ENCODE data around the gene PCMT1.
"Not testable (repeated sequence)": the region's sequence is repeated elsewhere in the genome, so short reads cannot be mapped to it uniquely, and the experiment has no call there.

PCMT1 gene

DNA sequence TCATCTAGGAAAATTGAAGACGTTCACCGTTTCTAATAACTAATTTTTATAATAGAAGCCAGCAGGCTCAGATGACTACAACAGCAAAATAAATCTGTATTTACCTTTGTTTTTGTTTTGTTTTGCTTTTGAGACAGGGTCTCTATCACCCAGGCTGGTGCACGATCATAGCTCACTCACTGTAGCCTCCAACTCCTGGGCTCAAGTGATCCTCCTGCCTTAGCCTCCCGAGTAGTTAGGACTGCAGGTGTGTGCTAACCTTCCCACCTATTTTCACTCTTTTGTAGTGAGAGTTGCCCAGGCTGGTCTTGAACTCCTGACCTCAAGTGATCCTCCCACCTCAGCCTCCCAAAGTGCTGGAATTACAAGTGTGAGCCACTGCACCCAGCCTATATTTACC, 104.5 kb downstream of the PCMT1 start:
- DNase-seq (ENCODE audit: low spot score); FAIRE-seq: not testable (repeated sequence)

DNA sequence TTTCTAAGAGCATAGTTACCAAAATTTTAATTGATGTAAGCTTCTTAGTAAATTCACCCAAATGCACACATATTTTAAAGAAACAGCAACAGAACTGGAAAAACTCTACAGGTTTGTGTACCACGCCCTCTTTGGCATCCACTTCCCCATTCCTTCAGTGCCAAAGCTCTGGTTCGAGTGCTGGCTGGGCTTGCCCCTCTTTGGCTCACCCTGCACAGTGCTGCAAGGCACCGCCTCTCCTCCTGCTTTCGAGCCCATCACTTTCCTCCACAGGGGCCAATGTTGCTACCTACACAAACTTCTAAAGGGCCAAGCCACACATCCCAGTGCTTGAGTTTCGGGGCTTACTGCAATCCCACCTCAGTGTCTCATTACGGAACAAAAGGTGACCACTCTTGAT, 105.0 kb downstream of the PCMT1 start:
- no peak for DNase-seq (ENCODE audit: low spot score)
- FAIRE-seq: no peak

DNA sequence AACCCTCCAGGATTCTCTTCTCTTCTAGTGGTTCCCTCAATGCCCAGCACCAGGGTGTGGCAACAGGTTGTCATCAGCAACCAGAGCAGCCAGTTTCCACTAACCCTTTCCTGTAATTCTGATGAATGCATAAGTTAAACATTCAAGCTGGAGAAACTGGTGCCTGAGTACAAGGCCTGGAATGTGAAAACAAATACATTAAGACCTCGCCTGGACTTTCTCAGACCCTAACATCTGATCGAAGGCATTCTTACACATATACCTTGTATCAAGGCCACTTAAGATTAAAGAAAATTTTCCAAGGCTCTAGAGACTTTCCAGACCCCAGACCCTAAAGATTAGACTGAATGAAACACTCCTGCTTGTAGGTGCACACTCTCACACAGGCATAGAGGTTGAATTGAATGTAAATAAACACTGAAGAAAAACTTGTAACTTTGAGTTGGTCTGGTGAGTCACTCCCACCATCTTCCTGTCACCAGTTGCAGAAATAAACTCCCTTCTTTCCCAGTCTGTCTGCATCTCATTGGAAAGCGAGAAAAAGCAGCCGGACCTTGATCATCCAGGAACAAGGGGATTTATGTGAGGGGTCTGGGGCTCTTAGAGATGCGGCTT, 105.6 kb downstream of the PCMT1 start:
- FAIRE-seq: no peak
- peak; percentile 72 for DNase-seq (ENCODE audit: low spot score)

DNA sequence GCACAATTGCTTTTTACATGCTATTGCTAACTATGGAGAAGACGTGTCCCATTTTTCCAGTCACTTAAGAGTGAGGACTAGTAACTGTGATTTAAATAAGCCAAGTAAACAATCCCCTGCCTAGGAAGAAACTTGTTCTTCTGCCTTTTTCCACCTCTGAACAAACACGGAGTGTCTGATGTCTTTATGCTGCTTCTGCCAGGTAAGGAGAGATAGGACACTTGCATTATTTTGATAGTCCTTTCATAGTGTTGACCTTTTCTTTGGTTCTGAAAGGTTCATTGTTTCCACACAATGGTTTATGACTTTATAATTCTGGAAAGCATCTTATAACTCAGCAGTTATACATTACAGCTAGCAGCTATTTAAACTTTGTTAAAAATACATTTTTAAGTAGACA, 106.2 kb downstream of the PCMT1 start:
- FAIRE-seq: no peak
- no peak for DNase-seq (ENCODE audit: low spot score)

DNA sequence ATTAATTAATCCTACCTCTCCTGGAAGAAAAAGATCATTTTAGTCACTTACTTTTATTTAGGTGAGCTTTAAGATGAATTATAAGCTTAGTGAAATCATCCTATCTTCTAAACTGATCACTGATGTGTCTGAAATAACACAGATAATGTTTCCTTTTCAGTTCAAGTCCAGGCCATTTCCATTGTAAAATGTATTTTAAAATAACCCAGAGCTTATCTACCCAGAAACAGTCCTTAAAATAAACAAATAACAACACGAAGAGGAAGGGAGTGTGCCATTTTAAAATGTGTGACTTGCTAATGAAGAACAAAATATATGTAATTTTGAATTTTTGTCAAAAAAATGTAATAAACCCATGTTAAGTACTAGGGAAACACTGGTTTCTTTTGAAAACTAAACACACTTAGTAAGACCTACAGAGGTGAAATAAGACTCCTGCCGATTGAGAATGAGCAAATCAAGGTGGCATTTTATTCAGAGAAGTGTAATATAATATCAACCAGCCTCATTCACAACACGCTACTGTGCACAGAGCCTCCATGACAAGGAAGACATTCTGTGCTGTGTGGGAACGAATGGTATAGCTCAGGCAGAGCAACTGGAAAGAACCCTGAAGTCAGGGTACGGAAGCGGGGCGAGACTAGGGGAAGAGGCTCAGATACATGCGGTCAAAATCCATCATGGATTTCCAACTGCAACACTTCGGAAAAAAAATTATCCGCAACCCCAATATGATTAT, 106.9 kb downstream of the PCMT1 start:
- no peak for DNase-seq (ENCODE audit: low spot score)
- FAIRE-seq: no peak

DNA sequence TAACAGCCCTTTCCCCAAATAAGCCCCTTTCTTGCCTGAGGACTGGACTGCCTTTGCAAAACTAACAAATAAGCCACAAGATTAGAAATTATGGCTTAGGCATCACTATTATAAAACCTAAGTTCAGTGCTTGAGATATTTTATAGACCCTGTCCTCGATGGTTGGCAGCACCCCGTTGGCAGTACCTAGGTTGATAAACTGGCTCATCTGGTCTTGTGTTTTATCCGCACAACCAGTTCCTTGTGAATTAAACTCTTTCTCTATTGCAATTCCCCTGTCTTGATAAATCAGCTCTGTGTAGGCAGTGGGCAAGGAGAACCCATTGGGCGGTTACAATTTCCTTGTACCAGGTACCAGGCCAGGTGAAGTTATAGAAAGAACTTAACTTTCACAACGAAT, 108.0 kb downstream of the PCMT1 start:
- no peak for DNase-seq (ENCODE audit: low spot score)
- no peak for FAIRE-seq

DNA sequence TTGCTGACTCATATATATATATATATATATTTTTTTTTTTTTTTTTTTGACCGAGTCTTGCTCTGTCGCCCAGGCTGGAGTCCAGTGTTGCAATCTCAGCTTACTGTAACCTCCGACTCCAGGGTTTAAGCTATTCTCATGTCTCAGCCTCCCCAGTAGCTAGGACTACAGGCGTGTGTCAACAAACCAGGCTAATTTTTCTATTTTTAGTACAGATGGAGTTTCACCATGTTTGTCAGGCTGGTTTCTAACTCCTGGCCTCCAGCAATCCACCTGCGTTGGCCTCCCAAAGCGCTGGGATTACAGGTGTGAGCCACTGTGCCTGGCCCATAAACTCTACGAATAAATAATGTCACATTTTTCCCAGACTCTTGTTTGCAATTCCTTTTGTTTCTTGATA, 109.8 kb downstream of the PCMT1 start:
- no peak for FAIRE-seq
- DNase-seq (ENCODE audit: low spot score): no peak

DNA sequence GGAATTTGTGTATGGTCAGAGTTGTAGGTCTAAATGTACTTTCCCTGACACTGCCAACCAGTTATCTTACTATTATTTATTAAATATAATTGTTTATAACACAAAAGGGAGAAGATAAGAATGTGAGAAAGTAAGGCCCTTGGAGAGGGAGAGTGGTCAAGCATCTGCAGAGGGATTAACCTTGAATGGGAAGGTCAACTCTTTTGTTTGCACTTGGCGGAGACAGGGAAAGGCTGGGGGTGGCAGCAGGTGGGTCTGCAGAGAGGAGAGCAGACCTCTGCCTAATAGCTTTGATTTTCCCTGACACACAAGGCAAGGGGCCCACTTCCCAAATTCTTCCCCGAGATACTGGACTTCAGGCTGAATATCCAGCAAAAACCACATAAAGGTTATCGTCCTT, 110.4 kb downstream of the PCMT1 start:
- no peak for DNase-seq (ENCODE audit: low spot score)
- FAIRE-seq: no peak

DNA sequence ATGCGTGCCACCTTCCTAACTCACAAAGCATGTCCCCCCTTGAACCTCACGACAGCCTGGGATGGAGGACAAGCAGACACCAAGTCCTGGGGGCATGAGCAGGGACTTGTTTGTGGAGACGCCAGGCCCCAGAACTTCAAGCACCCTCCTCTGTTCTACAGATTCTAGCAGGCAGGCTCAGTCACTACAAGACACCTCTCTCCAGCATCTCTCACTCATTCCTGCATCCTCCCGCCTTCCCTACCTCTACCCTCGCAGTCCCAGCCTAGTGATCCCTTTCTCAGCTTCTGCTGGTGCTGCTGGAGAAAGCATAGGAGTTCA, 110.9 kb downstream of the PCMT1 start:
- FAIRE-seq (no peak), DNase-seq (ENCODE audit: low spot score) (no peak)
